LNCaP clone FGC (cell line): ENCODE results near the gene PPP2R2B.

Source experiments
- DNase-seq: peaks from one replicate; pipeline ENCODE4 v3.0.0-alpha.2; 2011; ENCODE audit warnings: low read depth
- H3K4me3 ChIP-seq: 2 replicates; pipeline ENCODE4 v1.5.1; 2011; ENCODE audit warnings: mild to moderate bottlenecking, low read depth, low read length, control low read depth
- CTCF ChIP-seq: IDR thresholded peaks from 2 replicates; pipeline ENCODE4 v1.5.1; 2012; ENCODE audit warnings: mild to moderate bottlenecking; ENCODE audit not compliant: control insufficient read depth, insufficient read depth; ENCODE audit errors: extremely low read depth

The PPP2R2B gene

GRCh38 chr5:146889169-146889568, 10.6 kb upstream of the PPP2R2B start:
- no peak for DNase-seq
- no peak for TF ChIP-seq CTCF
- no peak overlapping the region for H3K4me3 ChIP-seq

DNA sequence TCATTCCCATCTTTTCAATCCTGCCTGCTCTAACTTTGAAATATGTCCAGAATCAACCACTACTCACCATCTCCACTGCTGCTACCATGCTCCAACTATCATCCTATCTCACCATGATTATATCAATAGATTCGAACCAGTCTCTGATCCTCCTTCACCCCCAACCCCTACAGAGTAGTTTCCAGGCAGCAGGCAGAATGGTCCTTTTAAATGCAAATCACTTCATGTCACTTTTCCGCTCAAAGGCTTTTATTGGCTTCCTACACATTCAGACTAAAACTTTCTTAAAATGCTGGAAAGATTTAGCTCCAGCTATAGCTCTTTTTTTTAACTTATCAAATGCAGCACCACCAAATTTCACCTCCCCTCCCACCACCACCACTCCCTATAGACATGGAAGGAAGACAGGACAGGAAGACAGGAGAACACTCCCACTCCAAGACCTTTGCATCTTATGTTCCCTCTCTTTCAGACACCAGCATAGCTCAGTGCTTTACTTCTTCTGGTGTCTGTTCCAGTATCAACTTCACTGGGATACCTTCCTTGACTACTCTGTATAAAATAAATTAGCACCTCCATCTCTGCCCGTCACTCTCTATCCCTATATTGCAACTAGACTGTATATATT, 9.9 kb upstream of the PPP2R2B start:
- no peak for DNase-seq

GRCh38 chr5:146884066-146884626, 5.6 kb upstream of the PPP2R2B start:
- no peak for DNase-seq
- no peak overlapping the region for H3K4me3 ChIP-seq
- no peak for TF ChIP-seq CTCF

More for the DNA sequence above, 9.9 kb upstream of the PPP2R2B start:
- no peak overlapping the region for H3K4me3 ChIP-seq
- no peak for TF ChIP-seq CTCF

DNA sequence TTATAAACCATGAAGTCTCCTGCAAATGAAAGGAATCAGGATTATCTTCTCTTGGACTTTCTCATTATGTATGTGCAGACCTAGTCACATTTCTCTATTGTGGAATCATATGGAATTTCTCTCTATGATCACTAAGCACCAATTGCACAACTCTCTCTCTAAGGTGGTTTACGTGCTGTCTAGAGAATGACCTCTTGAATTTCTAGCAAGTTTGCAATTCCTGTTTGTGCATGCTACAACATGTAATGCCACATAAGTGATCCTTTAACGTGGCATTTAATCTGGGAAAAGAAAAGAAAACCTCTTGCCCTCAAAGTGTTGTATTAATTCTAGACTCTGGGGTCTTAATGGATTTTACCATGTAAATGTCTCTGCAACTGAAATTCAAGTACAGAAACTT, 5.0 kb upstream of the PPP2R2B start:
- H3K4me3 ChIP-seq: no peak overlapping the region
- no peak for DNase-seq
- TF ChIP-seq CTCF: no peak

DNA sequence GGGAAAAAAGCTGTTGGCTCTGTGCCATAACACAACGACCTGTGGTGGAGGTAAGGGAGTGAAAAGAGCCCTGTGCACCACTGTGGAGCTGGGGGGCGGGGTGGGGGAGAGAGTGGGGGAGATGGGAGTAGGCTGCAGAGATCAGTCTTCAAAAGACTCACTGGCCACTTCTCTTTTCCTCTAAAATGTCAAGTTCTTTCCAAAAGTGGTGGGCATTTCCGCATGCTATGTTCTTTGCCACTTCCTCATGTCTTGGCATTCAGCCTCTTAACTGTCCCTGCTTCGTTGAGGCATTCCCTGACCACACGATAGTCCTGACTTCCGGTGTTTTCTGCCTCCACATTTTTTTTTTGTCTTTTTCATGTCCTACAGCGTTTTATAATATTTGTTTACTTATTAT, 2.4 kb upstream of the PPP2R2B start:
- DNase-seq: no peak
- no peak for TF ChIP-seq CTCF

GRCh38 chr5:146877783-146878475, 628 bp downstream of the PPP2R2B start:
- no peak for TF ChIP-seq CTCF
- DNase-seq: no peak
- no peak overlapping the region for H3K4me3 ChIP-seq

More for the DNA sequence above, 2.4 kb upstream of the PPP2R2B start:
- H3K4me3 ChIP-seq: no peak overlapping the region

DNA sequence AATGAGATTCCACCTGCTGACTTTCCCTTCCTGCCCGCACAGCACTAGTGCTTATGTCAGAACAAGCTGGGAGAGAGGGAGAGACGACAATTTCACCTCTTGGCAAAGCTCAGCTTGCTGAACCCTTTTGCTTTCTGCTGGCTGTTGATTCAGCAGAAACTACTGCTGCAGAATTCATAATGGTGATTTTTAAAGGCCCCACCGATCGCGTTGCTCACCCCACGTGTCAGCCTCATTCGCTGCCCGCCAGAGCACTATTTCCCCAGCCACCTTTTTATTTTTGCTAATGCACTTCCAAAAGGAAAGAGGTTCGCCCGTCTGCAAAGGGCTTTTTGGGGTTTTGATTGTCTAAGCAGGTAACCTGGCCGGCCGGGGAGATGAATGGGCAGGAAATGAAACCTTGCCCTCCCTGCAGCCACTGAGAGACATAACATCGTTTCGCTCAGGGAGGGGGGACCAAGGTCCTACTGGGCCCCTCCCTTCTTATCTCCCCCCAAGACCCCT, 1.3 kb downstream of the PPP2R2B start:
- no peak for DNase-seq
- no peak for TF ChIP-seq CTCF
- H3K4me3 ChIP-seq: no peak overlapping the region
